ENCODE measurements around the gene DDIT3.

Gene DDIT3

GRCh38 chr12:57551637-57552305 is 31.5 kb upstream of the DDIT3 start:
- H3K4me3 ChIP-seq (ENCODE audit: low read depth, low read length), result no peak overlapping the region
- no peak for DNase-seq (ENCODE audit: low read depth)
- no peak for TF ChIP-seq CTCF (IDR thresholded peaks at IDR 0.05; ENCODE audit: insufficient read depth, low read depth, low read length, missing control alignments)

GRCh38 chr12:57550641-57551549 is 30.6 kb upstream of the DDIT3 start:
- no peak for DNase-seq (ENCODE audit: low read depth)
- no peak for TF ChIP-seq CTCF (IDR thresholded peaks at IDR 0.05; ENCODE audit: insufficient read depth, low read depth, low read length, missing control alignments)
- no peak overlapping the region for H3K4me3 ChIP-seq (ENCODE audit: low read depth, low read length)

GRCh38 chr12:57549909-57550640 is 29.8 kb upstream of the DDIT3 start, which contains the start of gene KIF5A:
Gene KIF5A, plus strand, starts transcription at chr12:57550044. Its CDS starts 228 bp downstream, at chr12:57550272.
- no peak for TF ChIP-seq CTCF (IDR thresholded peaks at IDR 0.05; ENCODE audit: insufficient read depth, low read depth, low read length, missing control alignments)
- peak within 1 kb of the TSS; percentile 27 for H3K4me3 ChIP-seq (ENCODE audit: low read depth, low read length)
- peak; percentile 29 for DNase-seq (ENCODE audit: low read depth)

GRCh38 chr12:57549203-57549908 is 29.0 kb upstream of the DDIT3 start:
- H3K4me3 ChIP-seq (ENCODE audit: low read depth, low read length), result peak overlapping the region; percentile 27
- no peak for TF ChIP-seq CTCF (IDR thresholded peaks at IDR 0.05; ENCODE audit: insufficient read depth, low read depth, low read length, missing control alignments)
- no peak for DNase-seq (ENCODE audit: low read depth)

GRCh38 chr12:57548488-57548887 is 28.2 kb upstream of the DDIT3 start:
- H3K4me3 ChIP-seq (ENCODE audit: low read depth, low read length), result no peak overlapping the region
- DNase-seq (ENCODE audit: low read depth), result no peak
- TF ChIP-seq CTCF (IDR thresholded peaks at IDR 0.05; ENCODE audit: insufficient read depth, low read depth, low read length, missing control alignments), result no peak

GRCh38 chr12:57548013-57548315 is 27.6 kb upstream of the DDIT3 start:
- TF ChIP-seq CTCF (IDR thresholded peaks at IDR 0.05; ENCODE audit: insufficient read depth, low read depth, low read length, missing control alignments), result no peak
- no peak for DNase-seq (ENCODE audit: low read depth)
- H3K4me3 ChIP-seq (ENCODE audit: low read depth, low read length), result no peak overlapping the region

Measured in GM12865 (cell line).